ENCODE results near the gene KDM3A.

KDM3A gene

DNA sequence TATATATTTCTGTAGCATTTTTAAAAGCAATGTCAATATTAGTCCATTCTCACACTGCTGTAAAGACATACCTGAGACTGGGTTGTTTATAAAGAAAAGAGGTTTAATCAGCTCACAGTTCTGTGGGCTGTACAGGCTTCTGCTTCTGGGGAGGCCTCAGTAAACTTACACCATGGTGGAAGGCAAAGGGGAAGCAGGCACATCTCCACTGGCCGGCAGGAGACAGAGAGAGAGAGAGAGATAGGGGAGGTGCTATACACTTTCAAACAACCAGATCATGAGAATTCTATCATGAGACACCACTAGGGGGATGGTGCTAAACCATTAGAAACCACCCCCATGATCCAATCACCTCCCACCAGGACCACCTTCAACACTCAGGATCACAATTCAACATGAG lies 79.0 kb downstream of the KDM3A start:
- no peak for DNase-seq

DNA sequence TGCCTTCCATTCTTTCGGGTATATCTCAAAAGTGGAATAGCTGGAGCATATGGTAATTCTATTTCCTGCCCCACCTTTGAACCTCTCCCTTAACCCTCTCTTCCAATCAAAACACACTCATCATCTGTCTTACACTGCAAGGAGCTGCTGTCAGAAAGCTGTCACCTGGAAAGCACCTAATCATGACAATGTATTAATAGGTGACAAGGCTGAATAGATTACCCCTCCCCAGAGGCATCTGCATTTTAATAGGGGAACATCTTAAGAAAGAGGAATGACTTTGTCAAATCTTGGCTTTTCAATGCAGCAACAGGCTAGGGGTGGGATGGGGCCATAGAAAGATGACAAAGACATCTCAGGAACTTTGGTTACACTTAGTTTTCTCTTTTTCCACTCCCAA lies 80.8 kb downstream of the KDM3A start:
- DNase-seq = no peak

DNA sequence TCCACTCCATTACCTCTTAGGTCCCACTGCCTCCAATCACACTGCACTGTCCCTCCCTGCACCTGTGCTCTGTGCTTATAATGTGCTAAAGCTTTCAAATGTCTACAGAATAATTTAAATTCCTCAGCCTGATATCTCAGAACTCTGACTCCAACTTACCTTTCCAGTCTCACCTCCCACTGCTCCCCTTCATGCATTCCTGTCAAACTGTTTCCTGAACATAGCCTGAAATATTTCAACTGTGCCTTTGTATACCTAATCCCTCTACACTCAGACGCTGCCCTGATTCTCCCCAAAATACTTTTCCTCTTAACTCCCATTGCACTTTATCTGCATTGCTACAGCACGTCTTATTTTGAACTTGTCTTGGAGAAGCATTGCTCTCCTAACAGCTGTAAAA lies 81.5 kb downstream of the KDM3A start:
- DNase-seq = no peak

DNA sequence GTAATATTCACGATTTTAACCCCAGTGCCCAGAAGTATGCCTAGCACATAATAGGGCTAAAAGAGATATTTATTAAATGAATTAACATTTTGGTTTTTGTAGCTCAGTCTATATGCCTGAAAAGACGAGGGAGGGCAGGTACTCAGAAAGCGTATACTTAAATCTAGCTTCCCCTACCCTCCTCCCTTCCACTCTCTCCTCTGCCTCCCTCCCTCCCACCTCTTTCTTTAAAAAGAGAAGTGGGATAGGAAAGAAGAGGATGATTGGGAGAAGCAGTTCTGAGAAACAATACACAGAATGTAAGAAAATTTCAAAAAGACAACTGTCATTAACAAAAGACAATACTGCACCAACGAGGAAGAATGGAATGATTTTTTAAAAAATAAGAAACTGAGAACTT lies 82.3 kb downstream of the KDM3A start:
- no peak for DNase-seq

GRCh38 chr2:86525421-86526340 lies 84.5 kb downstream of the KDM3A start:
- DNase-seq = no peak

DNA sequence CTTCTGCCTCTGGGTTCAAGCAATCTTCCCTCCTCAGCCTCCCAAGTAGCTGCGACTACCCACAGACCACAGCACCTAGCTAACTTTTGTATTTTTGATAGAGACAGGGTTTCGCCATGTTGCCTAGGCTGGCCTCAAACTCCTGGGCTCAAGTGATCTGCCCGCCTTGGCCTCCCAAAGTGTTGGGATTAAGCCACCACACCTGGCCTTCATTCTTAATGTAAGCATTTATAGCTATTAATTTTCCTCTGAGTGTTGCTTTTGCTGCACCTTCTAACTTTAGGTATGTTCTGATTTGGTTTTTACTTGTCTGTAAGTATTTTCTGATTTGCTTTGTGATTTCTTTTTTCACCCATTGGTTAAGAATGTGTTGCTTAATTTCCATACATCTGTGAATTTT lies 92.4 kb downstream of the KDM3A start:
- no peak for DNase-seq

- no peak for DNase-seq
Observed at GRCh38 chr2:86541334-86541733, 100.2 kb downstream of the KDM3A start.
